A673 (cell line): ENCODE data around the gene FITM1. TPM values are rescaled to one million over a fixed set of nuclear protein-coding genes. Genes with fewer than 3 reads are reported as not detected.

Experiments
- BruUV-seq: library from RNA; stranded (reverse); fragments of 400-500 nt; replicated peaks from 2 replicates; lab custom pipeline; 2021; lab: Mats Ljungman, UMichigan
- CTCF ChIA-PET: fragments of 300-600 bp; sonication (Branson Sonifier 250); formaldehyde crosslinking; loops from one replicate; lab custom pipeline; 2022; ENCODE audit warnings: antibody characterized with exemption; lab: Charles Lee
- POLR2A ChIA-PET: fragments of 300-600 bp; sonication (Branson Sonifier 250); formaldehyde crosslinking; loops from one replicate; lab custom pipeline; 2022; ENCODE audit warnings: antibody characterized with exemption; ENCODE audit not compliant: low non-redundant PET; lab: Charles Lee
- DNase-seq: peaks from one replicate; pipeline ENCODE4 v3.0.0-alpha.2; 2015; ENCODE audit warnings: low spot score
- H3K27ac ChIP-seq: fragments of 200-600 bp; sonication (generic); 2 replicates; pipeline ENCODE4 v1.5.1; 2016; ENCODE audit warnings: mixed run types, low read depth, mild to moderate bottlenecking, mixed read lengths, antibody characterized with exemption, low read length; ENCODE audit not compliant: poor library complexity, severe bottlenecking
- H3K27me3 ChIP-seq: fragments of 200-600 bp; sonication (generic); replicated peaks from 2 replicates; pipeline ENCODE4 v1.6.1; 2017; ENCODE audit warnings: mixed run types, low read depth, mild to moderate bottlenecking, mixed read lengths, antibody characterized with exemption, low read length; ENCODE audit not compliant: insufficient read depth, poor library complexity
- H3K36me3 ChIP-seq: fragments of 200-600 bp; sonication (generic); 2 replicates; pipeline ENCODE4 v1.6.1; 2016; ENCODE audit warnings: mixed run types, mild to moderate bottlenecking, mixed read lengths, antibody characterized with exemption, low read length; ENCODE audit not compliant: insufficient read depth, poor library complexity, severe bottlenecking
- H3K4me1 ChIP-seq: fragments of 200-600 bp; sonication (generic); 2 replicates; pipeline ENCODE4 v1.6.1; 2017; ENCODE audit warnings: mixed run types, mild to moderate bottlenecking, mixed read lengths, antibody characterized with exemption, low read length; ENCODE audit not compliant: insufficient read depth, poor library complexity, severe bottlenecking
- H3K4me3 ChIP-seq: fragments of 200-600 bp; sonication (generic); 2 replicates; pipeline ENCODE4 v1.5.1; 2016; ENCODE audit warnings: low read depth, mixed run types, mild to moderate bottlenecking, mixed read lengths, low read length; ENCODE audit not compliant: poor library complexity, severe bottlenecking
- H3K9me3 ChIP-seq: fragments of 200-600 bp; sonication (generic); 2 replicates; pipeline ENCODE4 v1.6.1; 2016; ENCODE audit warnings: mixed run types, low read depth, mild to moderate bottlenecking, mixed read lengths, antibody characterized with exemption, low read length; ENCODE audit not compliant: poor library complexity, severe bottlenecking
- CTCF ChIP-seq: fragments of 300-800, 200-600 bp; sonication (generic); conservative IDR thresholded peaks from 2 replicates; pipeline ENCODE4 v1.5.1; 2017; ENCODE audit warnings: low read depth, mild to moderate bottlenecking, antibody characterized with exemption, low read length, moderate library complexity, mixed read lengths
- EZH2 ChIP-seq: fragments of 200-600 bp; sonication (generic); IDR thresholded peaks from 2 replicates; pipeline ENCODE4 v1.6.1; 2017; ENCODE audit warnings: borderline replicate concordance, low read depth, mild to moderate bottlenecking, mixed read lengths, antibody characterized with exemption, low read length; ENCODE audit not compliant: poor library complexity, severe bottlenecking
- intact Hi-C: fragments of 100-400 bp; cut with micrococcal nuclease; formaldehyde crosslinking; loops from one replicate; pipeline ENCODE4 v1.10.0; 2022; ENCODE audit not compliant: unreplicated experiment
- total RNA-seq: library from RNA; stranded (reverse); gene quantifications from 2 replicates; pipeline ENCODE4 v1.2.3, GENCODE V29; 2021

Gene FITM1
- total RNA-seq, 1 experiment from 2014 or later = not detected

GRCh38 chr14:24129410-24129998, 955 bp upstream of the FITM1 start:
- TF ChIP-seq EZH2 (no peak), CTCF (no peak)
- H3K36me3 ChIP-seq = no peaks in the 10 kb centered on the region
- ChIA-PET POLR2A (no interaction called here), CTCF (no interaction called here)
- no peaks in the 10 kb centered on the region for H3K4me1 ChIP-seq
- no TSS peak for BruUV-seq
- DNase-seq = no peak
- intact Hi-C loops = no loop called here
- no peak overlapping the region for H3K27ac ChIP-seq
- H3K27me3 ChIP-seq = no peaks in the 10 kb centered on the region
- no peaks in the 10 kb centered on the region for H3K9me3 ChIP-seq
- H3K4me3 ChIP-seq = no peak overlapping the region

GRCh38 chr14:24130717-24131548, 474 bp downstream of the FITM1 start:
- no peak for TF ChIP-seq CTCF
- no peak for TF ChIP-seq EZH2
- no peak for DNase-seq
- Histone ChIP-seq H3K36me3 (no peaks in the 10 kb centered on the region), H3K9me3 (no peaks in the 10 kb centered on the region), H3K27ac (no peak overlapping the region), H3K4me1 (no peaks in the 10 kb centered on the region), H3K4me3 (no peak overlapping the region), H3K27me3 (no peaks in the 10 kb centered on the region)
- ChIA-PET POLR2A (interaction anchor here (0.6 kb wide), 1 partner anchor 190 kb away, joined by 4 read pairs; no protein-coding TSS in a partner anchor), CTCF (no interaction called here)
- intact Hi-C loops = no loop called here
- BruUV-seq = no TSS peak

- POLR2A ChIA-PET = no interaction called here
Measured at GRCh38 chr14:24131549-24131966, 1.1 kb downstream of the FITM1 start.

More at GRCh38 chr14:24131549-24131966, 1.1 kb downstream of the FITM1 start:
- DNase-seq = no peak
- Histone ChIP-seq H3K4me1 (no peaks in the 10 kb centered on the region), H3K27ac (no peak overlapping the region), H3K27me3 (no peaks in the 10 kb centered on the region), H3K4me3 (no peak overlapping the region), H3K9me3 (no peaks in the 10 kb centered on the region), H3K36me3 (no peaks in the 10 kb centered on the region)
- CTCF ChIA-PET = no interaction called here
- TF ChIP-seq EZH2 = no peak
- TF ChIP-seq CTCF = no peak
- no TSS peak for BruUV-seq
- intact Hi-C loops = no loop called here
